Right atrium auricular region (tissue), 2 donors: ENCODE data around the gene PGLYRP2. TPM values are rescaled to one million over a fixed set of nuclear protein-coding genes. Genes with fewer than 3 reads are reported as not detected.
A peak's percentile ranks its signal among the peaks of the same experiment; 100 is the strongest.

Experiments used
- DNase-seq: peaks from one replicate; pipeline ENCODE4 v3.0.0-alpha.2; 2019; ENCODE audit warnings: low spot score
- H3K27ac ChIP-seq, 2 donors: fragments of 200-600 bp; sonication (generic); 1 replicate in 1 of 2; 2 replicates in 1 of 2; pipeline ENCODE4 v1.5.1; 2016 to 2019
- H3K27me3 ChIP-seq, 2 donors: fragments of 200-600 bp; sonication (generic); one replicate each; pipeline versions ENCODE4 v1.5.1 to v1.6.0; 2017 to 2019
- H3K36me3 ChIP-seq: fragments of 200-600 bp; sonication (generic); one replicate; pipeline ENCODE4 v1.5.1; 2016
- H3K4me1 ChIP-seq, 2 donors: fragments of 200-600 bp; sonication (generic); one replicate each; pipeline versions ENCODE4 v1.5.1 to v1.6.0; 2017 to 2019
- H3K4me3 ChIP-seq, 2 donors: fragments of 200-600 bp; sonication (generic); 1 replicate in 1 of 2; 2 replicates in 1 of 2; pipeline ENCODE4 v1.5.1; 2017 to 2019; ENCODE audit warnings: mild to moderate bottlenecking in 1 of 2, moderate library complexity in 1 of 2
- H3K9me3 ChIP-seq, 2 donors: fragments of 200-600 bp; sonication (generic); one replicate each; pipeline ENCODE4 v1.5.1; 2019
- total RNA-seq, 2 donors: library from RNA; depleted of rRNA; stranded (reverse); fragments of >200 nt; gene quantifications; one replicate each; pipeline ENCODE4 v1.1.0, GENCODE V29; 2016
- TF ChIP-seq, protein P1 (sequence below), 2 donors: fragments of 200-600 bp; sonication (generic); IDR thresholded peaks; one replicate each; pipeline ENCODE4 v1.5.1; 2019; ENCODE audit warnings: antibody characterized with exemption in 2 of 2

PGLYRP2 gene
- total RNA-seq, 2 donors from 2014 or later: not detected

DNA sequence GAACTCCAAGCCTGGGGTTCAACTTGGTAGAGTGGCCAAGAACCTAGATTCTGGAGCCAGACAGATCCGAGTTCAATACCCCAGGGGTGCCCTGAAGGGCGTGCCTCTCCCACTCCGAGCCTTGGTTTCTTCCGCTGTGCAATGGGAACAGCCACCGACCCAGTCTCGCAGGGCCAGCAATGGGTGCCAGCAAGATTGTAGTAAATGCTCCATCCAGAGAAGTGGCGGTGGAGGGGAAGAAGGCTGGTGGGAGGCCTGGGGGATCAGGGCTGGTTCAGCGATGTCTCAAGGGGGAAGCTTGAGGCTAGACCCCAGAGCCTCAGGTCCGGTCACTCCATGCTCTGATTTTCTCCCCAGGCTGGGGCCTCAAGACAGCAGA is 34.1 kb downstream of the PGLYRP2 start:
- Histone ChIP-seq H3K36me3 (no peaks in the 10 kb centered on the region), H3K4me1 (peaks cover 0 to 40% of the 10 kb centered on the region in 2 donors), H3K9me3 (no peaks in the 10 kb centered on the region), H3K27ac (peak overlapping the region; percentile 87 to 91), H3K4me3 (no peak overlapping the region), H3K27me3 (no peaks in the 10 kb centered on the region)
- TF ChIP-seq, protein P1, sequence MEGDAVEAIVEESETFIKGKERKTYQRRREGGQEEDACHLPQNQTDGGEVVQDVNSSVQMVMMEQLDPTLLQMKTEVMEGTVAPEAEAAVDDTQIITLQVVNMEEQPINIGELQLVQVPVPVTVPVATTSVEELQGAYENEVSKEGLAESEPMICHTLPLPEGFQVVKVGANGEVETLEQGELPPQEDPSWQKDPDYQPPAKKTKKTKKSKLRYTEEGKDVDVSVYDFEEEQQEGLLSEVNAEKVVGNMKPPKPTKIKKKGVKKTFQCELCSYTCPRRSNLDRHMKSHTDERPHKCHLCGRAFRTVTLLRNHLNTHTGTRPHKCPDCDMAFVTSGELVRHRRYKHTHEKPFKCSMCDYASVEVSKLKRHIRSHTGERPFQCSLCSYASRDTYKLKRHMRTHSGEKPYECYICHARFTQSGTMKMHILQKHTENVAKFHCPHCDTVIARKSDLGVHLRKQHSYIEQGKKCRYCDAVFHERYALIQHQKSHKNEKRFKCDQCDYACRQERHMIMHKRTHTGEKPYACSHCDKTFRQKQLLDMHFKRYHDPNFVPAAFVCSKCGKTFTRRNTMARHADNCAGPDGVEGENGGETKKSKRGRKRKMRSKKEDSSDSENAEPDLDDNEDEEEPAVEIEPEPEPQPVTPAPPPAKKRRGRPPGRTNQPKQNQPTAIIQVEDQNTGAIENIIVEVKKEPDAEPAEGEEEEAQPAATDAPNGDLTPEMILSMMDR (IDR thresholded peaks at IDR 0.05): no peak
- no peak for DNase-seq

DNA sequence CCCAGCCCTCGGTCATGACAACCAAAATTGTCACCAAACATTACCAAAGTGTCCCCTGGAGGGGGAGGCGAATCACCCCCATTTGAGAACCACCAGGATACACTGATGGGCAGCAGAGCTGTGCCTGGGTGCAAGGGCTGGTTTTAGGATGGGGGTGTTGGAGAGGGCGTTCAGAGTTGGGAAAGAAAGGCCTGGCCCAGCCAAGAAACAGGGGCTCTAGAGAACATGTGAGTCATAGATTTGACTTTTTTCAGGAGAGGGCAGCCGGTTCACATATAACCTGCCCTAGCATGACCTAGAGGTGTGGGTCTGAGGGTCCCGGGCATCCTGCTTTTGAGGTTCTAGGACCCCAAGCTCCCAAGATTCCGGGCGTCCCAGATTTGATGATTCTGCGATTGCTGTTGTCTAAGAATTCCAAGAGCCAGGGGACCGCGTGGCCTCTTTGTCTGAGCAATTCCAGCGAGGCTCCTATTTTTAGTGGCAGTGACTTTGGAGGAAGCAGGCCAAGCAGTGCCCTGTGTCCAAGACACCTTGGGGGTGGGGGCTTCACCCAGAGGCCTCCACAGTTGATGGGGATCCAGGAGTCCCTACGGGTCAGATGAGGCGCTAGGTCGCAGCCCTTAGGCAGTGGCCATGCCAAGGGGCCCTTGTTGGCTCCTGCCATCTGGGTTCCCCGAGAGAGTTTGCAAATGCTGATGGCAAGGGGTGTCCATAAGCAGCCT is 34.6 kb downstream of the PGLYRP2 start:
- TF ChIP-seq, protein P1 (IDR thresholded peaks at IDR 0.05): no peak
- peak overlapping the region; percentile 87 to 91 for H3K27ac ChIP-seq
- H3K4me1 ChIP-seq: peaks cover 0 to 40% of the 10 kb centered on the region in 2 donors
- no peaks in the 10 kb centered on the region for H3K9me3 ChIP-seq
- H3K27me3 ChIP-seq: no peaks in the 10 kb centered on the region
- no peaks in the 10 kb centered on the region for H3K36me3 ChIP-seq
- no peak for DNase-seq
- no peak overlapping the region for H3K4me3 ChIP-seq

DNA sequence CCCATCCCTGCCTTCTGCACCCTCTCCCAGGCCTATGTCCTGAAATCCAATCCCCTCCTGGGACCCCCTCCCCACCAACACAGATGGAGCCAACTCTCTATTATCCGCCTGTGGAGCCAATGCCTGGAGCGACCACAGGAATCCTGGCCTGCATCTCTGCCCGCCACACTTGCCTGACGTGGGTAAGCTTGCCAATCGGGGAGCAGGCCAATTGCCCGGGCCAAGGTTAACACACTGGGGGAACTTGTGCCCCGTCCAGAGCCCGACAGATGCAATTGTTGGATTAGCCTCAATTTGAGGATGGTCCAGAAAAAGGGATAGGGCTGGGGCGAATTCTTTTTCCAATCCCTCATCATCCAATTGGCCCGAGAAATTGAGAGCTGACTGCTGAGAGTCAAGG is 35.5 kb downstream of the PGLYRP2 start:
- no peak for DNase-seq
- H3K4me3 ChIP-seq: no peak overlapping the region
- TF ChIP-seq, protein P1 (IDR thresholded peaks at IDR 0.05): no peak
- H3K4me1 ChIP-seq: peaks cover 0 to 34% of the 10 kb centered on the region in 2 donors
- no peaks in the 10 kb centered on the region for H3K36me3 ChIP-seq
- no peaks in the 10 kb centered on the region for H3K9me3 ChIP-seq
- H3K27ac ChIP-seq: peak overlapping the region; percentile 87 to 91
- H3K27me3 ChIP-seq: no peaks in the 10 kb centered on the region

DNA sequence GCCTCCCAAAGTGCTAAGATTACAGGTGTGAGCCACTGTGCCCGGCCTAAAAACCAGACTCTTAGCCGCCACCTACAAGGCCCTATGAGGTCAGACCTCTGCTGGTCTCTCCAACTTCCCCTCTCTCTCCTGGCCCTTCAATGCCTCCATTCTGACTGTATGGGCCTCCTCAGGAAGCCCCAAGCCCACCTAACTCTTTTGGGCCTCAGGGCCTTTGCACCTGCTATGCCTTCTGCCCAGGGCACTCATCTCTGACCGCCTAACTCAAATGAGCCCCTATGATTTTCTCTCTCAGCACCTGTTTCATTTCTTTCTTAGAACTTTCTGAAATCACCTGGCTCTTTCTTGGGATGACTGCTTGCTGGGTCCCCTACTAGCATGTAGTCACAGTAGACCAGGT is 36.0 kb downstream of the PGLYRP2 start:
- no peak overlapping the region for H3K4me3 ChIP-seq
- peaks cover 0 to 29% of the 10 kb centered on the region in 2 donors for H3K4me1 ChIP-seq
- DNase-seq: no peak
- H3K27ac ChIP-seq: peak overlapping the region; percentile 87 to 91
- peaks cover 1% of the 10 kb centered on the region for H3K36me3 ChIP-seq
- no peaks in the 10 kb centered on the region for H3K9me3 ChIP-seq
- TF ChIP-seq, protein P1 (IDR thresholded peaks at IDR 0.05): no peak
- no peaks in the 10 kb centered on the region for H3K27me3 ChIP-seq

DNA sequence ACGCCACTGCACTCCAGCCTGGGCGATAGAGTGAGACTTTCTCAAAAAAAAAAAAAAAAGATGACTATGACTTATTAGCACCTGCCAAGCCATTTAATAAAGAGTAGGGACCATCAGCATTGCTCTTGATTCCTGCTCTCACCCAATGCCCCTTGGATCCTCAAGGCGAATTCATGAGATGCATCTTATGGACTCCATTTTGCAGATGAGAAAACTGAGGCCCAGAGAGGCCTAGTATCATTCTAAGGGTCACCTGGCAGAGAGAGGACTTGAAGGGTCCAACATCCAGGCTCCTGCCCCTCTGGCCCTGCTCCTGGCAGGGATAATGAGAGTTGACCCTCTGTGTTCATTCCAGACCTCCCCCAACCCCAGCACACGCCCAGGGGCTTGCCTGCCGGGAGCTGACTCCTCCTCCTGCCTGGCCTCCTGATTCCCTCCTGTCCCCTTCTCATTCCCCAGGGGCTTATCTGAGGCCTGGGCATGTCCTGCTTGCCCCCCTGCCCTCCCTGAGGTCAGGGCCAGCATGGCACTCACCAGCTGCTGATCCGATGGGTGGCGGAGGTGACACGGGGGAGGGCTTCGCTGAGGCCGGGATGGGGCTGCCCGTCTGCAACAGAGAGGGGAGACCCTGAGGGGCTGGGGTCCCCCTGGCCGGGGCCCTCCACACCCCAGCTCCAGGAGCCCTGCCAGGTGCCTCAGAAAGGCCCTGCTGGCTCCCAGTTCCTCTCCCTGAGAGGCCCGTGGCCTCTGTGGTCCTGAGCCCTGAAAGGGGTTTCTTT is 37.0 kb downstream of the PGLYRP2 start:
- peaks cover 4% of the 10 kb centered on the region for H3K36me3 ChIP-seq
- no peak for DNase-seq
- no peak overlapping the region for H3K4me3 ChIP-seq
- no peaks in the 10 kb centered on the region for H3K27me3 ChIP-seq
- TF ChIP-seq, protein P1 (IDR thresholded peaks at IDR 0.05): no peak
- H3K9me3 ChIP-seq: no peaks in the 10 kb centered on the region
- peaks cover 0 to 29% of the 10 kb centered on the region in 2 donors for H3K4me1 ChIP-seq
- no peak overlapping the region for H3K27ac ChIP-seq
